ENCODE data around the gene GALNT17.
"Not testable (repeated sequence)": the region's sequence is repeated elsewhere in the genome, so short reads cannot be mapped to it uniquely, and the experiment has no call there.

The GALNT17 gene

DNA sequence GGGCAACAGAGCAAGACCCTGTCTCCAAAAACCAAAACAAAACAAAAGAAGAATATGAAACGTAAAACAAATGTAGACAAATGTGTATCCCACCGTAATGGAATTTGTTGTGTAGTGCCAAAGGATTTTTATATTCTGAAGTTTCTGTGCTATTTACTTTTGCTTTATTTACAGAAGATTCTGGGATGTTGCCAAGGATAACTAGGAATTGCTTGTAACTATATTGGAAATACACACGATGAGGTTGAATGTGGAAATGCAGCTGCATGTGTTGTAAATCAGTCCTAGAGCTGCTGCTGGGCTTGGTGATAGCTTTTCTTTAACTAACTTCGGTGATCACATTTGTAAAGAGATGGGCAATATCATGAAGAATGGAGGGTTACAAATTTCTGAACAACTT, 39.5 kb downstream of the GALNT17 start:
- FAIRE-seq: no peak

DNA sequence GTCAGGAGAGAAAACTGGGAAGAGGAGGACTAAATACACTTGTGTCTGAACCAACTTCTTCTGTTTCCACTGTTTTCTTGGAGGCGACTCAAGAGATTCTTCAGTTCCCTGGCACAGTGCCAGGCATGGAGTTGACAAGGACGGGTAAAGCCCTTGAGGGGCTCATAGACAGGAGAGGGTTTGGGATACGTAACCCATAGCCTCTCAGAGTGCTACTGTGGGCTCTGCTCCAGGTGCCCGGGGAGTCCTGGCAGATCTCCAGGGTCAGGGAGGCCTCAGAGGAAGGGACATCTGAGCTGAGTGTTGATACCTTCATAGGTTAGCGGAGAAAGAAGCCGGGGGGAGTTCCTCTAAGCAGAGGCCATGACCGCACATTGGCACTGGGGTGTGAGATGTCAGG, 42.0 kb downstream of the GALNT17 start:
- no peak for FAIRE-seq

GRCh38 chr7:71182438-71182935, 50.5 kb downstream of the GALNT17 start:
- no peak for FAIRE-seq

DNA sequence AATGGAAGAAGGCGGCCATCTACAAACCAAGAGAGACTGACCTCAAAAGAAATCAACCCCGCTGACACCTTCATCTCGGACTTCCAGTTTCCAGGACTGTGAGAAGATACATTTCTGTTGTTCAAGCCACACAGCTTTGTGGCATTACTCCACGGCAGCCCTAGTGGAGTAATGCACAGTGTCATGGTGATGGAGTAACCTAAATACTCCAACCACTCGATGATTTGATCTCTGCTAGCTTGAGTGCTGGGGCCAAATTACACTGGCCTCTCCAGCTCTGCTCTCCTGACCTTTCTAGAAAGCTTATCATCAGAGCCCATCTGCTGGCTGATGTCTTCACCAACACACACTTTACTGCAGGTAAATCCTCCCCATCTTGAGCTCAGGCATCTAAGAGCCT, 52.2 kb downstream of the GALNT17 start:
- FAIRE-seq: no peak

GRCh38 chr7:71184609-71185008, 52.7 kb downstream of the GALNT17 start:
- FAIRE-seq: no peak

DNA sequence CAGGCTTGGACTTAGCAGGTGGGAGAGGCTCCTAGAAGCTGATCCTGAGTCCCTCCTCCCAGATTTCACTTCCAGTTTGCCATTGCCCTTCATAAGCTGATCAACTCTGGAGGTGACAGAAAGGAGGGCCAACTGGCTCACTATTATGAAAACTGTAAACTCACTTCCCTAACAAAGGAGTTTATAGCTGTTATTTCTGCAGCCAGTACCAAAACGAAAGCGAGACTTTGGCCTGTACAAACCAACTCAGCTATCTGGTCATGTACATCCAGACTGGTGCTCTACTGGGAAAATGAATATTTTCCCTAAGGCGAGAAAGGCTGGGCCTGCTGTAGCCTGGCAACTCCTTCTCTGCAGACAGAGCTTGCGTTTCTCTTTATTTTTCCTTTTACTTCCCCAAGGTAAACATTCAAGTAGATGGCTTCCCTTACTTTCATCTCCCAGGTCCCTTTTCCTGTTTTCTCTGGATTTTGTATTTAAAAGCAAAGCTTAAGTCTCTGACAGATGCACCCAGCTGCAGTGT, 54.7 kb downstream of the GALNT17 start:
- FAIRE-seq: no peak

DNA sequence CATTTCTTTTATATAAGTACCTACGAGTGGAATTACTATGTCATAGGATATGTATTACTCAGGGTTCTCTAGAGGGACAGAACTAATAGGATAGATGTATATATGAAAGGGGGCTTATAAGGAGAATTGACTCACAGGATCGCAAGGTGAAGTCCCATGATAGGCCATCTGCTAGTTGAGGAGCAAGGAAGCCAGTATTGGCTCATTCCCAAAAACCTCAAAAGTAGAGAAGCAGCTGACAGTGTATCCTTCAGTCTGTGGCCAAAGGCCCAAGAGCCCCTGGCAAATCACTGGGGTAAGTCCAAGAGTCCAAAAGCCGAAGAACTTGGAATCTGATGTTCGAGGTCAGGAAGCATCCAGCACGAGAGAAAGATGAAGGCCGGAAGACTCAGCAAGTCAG, 59.8 kb downstream of the GALNT17 start:
- FAIRE-seq: no peak

DNA sequence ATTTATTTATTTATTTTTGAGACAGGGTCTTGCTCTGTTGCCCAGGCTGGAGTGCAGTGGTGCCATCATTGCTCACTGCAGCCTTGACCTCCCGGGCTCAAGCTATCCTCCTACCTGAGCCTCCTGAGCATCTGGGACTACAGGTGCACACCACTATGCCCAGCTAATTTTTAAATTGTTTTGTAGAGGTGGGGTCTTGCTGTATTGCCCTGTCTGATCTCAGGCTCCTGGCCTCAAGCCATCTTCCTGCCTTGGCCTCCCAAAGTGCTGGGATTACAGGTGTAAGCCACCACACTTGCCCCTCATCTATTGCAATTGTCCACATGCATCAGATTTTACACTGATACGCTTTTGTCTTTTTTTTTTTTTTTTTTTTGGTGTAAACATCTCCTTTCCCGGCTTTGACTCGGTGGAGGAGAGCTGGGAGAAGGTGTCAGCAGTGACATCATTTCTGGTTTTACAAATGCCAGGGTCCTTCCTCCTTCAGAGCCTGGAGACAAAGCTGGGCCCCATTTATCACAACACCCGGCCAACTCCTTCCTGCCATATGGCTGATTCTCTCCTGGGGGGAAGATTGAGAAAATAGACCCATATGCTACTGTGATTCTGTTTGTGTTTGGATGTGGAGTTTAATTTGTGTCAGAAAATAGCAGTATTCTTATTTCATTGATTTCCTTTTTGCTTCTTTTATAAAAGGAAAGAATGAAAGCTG, 61.3 kb downstream of the GALNT17 start:
- FAIRE-seq: no peak

- FAIRE-seq: no peak
Measured at GRCh38 chr7:71198391-71198790, 66.4 kb downstream of the GALNT17 start.

DNA sequence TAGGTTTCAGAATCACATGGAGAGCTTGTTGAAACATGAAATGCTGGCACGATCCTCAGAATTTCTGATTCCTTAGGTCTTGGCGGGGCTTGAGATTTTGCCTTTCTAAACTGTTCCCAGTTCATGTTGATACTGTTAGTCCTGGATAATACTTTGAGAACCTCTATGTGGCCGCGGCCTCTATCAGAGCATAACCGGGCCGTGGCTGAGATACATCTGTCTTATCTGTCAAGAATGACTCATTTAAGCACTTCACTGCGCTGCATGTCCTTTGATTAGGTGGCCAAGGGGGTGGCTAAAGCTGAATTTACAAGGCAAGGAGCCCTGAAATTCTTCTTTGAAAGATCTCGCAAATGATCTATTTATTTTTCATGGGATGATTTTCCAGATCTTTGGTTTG, 66.9 kb downstream of the GALNT17 start:
- no peak for FAIRE-seq

DNA sequence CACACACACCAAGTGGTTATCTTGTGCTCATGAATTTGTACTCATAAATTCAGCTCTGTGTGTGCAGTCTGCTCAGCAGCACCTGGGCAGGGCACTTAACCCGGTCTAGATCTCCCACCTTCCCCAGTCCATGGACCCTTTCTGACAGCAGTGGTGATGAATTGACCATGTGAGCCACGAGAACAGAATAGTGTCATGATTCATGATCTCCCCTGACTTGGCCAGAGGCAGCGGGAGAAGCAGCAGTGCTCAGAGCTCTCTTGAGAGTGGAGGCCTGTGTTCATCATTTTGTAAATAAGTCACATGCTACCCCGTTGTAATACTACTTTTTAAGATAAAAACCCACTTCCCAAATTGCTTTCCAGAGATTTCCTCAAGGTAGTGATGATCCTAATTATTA, 74.2 kb downstream of the GALNT17 start:
- no peak for FAIRE-seq

- FAIRE-seq: no peak
Measured at GRCh38 chr7:71208881-71209280, 76.9 kb downstream of the GALNT17 start.

GRCh38 chr7:71209484-71209883, 77.5 kb downstream of the GALNT17 start:
- FAIRE-seq: not testable (repeated sequence)

DNA sequence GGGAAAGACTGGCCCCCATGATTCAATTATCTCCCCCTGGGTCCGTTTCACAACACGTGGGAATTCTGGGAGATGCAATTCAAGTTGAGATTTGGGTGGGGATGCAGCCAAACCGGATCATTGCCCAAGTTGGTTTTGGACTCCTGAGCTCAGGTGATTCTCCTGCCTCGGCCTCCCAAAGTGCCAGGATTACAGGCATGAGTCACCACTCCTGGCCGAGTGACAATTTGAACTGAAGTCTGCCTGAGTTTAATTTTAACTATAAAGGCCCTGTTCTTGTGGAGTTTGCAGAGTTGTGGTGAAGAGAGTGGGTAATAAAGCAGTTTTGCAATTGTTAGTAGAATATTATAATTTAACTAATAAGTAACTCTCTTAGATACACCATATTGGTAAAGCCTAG, 78.3 kb downstream of the GALNT17 start:
- no peak for FAIRE-seq

DNA sequence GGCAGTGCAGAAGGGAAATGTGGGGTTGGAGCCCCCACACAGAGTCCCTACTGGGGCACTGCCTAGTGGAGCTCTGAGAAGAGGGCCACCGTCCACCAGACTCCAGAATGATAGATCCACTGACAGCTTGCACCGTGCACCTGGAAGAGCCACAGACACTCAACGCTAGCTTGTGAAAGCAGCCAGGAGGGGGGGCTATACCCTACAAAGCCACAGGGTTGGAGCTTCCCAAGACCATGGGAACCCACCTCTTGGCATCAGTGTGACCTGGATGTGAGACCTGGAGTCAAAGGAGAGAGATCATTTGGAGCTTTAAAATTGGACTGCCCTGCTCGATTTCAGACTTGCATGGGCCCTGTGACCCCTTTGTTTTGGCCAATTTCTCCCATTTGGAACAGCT, 80.5 kb downstream of the GALNT17 start:
- not testable (repeated sequence) for FAIRE-seq

DNA sequence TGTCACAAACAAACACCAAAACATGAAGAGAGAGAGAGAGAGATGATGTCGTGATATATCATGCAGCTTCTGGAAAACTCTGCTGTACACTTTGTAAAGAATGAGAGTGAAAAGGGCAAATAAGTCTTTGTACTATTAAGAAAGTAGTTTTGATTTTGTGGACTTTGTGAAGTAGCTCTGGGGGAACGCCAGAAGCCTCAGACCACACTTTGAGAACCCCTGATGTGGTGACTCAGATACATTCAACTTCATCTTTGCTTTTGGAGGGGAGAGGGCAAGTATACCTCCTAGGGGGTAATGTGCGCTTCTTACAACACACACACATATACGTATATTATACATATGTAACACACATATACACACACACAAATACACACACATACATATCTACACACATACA, 84.3 kb downstream of the GALNT17 start:
- no peak for FAIRE-seq

DNA sequence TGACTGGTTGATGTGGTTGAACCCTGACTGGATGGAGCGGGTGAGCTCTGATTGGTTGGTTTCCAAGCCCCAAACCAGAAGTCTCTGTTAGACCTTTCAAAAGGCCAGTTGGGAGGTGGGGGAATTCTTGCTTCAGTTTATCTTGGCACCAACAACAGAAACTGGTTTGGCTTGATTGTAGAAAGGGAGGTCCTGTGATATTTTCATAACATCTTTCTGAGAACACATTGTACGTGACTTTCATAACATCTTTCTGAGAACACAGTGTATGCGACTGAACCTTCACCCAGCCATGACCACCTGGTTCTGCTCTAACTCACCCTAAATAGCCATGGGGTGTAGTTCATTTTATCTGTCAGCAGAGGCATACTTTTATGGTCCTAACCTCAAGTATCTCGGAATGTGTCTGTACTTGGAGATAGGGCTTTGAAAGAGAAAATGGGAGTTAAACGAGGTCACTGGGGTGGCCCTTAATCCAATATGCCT, 88.3 kb downstream of the GALNT17 start:
- FAIRE-seq: no peak

GRCh38 chr7:71221049-71221448, 89.1 kb downstream of the GALNT17 start:
- FAIRE-seq: no peak

GRCh38 chr7:71221549-71221948, 89.6 kb downstream of the GALNT17 start:
- FAIRE-seq: peak; percentile 82

GRCh38 chr7:71227126-71227525, 95.2 kb downstream of the GALNT17 start:
- FAIRE-seq: no peak

DNA sequence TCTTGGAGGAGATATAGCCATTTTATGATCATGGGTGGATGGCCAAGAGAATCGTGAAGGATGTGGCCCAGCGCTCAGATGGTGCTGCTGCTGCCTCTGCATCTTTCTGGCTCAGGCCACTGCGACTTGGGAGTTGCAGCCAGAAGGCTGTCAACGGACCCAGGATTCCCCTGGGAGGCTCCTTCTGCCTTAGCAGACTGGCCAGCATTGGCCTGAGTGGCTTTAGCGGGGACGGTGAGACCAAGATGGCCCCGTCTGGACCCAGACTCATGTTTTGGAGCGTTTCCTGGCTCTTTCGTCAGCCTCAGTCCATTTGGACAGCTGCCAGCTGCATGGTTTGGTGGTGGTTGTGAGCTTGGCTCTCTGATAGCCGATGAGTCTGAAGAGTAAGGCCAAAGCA, 97.2 kb downstream of the GALNT17 start:
- FAIRE-seq: no peak

DNA sequence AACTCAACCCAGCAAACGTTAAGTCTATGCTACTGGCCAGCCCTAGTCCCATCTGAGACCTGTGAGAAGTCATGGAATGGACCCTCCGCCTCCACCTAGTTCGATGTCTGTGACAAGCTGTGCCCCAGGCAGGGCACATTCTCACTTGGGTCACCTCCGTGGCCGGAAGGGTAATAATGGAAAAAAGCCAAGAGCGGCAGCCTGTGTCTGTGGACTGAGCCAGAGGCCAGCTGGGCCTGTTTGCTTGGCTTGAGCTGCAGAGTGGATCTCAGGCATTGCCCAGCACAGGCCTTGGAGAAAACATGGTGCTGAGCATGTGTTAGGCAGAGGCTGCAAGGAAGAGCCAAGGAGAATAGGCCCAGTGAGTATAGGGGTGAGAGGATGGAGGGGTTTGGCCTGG, 97.8 kb downstream of the GALNT17 start:
- FAIRE-seq: no peak

- no peak for FAIRE-seq
Measured at GRCh38 chr7:71235253-71235652, 103.3 kb downstream of the GALNT17 start.

DNA sequence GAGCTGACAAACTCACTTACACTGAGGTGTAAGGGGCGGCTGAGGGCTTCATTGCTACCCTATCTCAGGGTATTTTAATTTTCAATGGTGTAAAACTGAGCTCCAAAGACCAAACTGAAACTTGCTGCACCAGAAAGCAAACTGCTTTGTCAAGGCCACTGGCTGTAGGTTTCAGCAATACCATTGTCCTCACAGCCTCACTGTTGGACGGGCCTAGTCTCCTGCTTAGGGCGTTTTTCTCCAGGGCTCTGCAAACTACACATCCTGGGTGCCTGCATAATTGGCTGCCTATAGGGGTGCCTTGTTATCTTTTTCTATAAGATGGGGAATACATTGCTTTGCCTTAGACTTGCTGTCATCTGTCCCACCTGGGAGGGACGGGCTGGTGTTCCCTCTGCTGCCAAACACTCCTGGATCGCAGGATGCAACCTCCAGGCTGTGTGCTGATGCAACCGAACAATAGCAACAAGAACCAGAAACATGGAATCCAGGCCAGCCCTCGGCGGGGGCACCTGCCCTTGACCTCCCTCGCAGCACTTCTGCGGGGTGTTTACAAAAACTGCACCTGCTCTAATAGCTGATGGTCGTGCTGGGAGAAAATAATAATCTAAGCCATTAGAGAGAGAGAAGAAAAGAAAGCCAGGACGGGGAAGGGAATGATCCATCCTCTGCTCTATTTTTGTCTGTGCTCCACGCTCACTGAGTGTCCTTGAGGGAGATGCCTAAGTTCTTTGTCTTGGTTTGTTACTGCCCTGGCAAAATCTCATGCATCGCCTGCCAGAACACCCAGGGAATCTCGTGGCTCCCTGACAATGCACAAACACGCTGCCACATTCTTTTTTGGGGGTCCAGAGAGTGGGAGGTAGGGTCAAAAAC, 104.5 kb downstream of the GALNT17 start:
- FAIRE-seq: no peak

Data from endometrium (tissue), 2 donors.